HEK293 (cell line): ENCODE results near the gene DLG3.

Source experiments
- CTCF ChIA-PET: fragments of 350-600 bp; formaldehyde crosslinking; extraction: SDS; loops from one replicate; lab custom pipeline; 2021; ENCODE audit warnings: antibody characterized with exemption; lab: Yijun Ruan, JAX
- POLR2A ChIA-PET: fragments of 300-600 bp; formaldehyde crosslinking; extraction: SDS; loops from one replicate; lab custom pipeline; 2020; ENCODE audit warnings: antibody characterized with exemption, inconsistent platforms; lab: Yijun Ruan, JAX
- H3K27ac ChIP-seq: fragments of 200-500 bp; sonication (Bioruptor generic); 2 replicates; pipeline ENCODE4 v1.5.1; 2014; ENCODE audit warnings: low read depth, low read length, control low read depth, inconsistent platforms; ENCODE audit errors: extremely low read depth
- H3K36me3 ChIP-seq, 2 experiments: fragments of 200-500 bp in 1 of 2; sonication (Bioruptor generic) in 1 of 2; 1 replicate in 1 of 2; 2 replicates in 1 of 2; pipeline ENCODE4 v1.5.1; 2014 to 2017; ENCODE audit warnings: inconsistent platforms in 2 of 2, low read length in 2 of 2; ENCODE audit not compliant: control insufficient read depth in 2 of 2, insufficient read depth in 1 of 2
- H3K4me1 ChIP-seq: fragments of 200-500 bp; sonication (Bioruptor generic); 2 replicates; pipeline ENCODE4 v1.5.1; 2014; ENCODE audit warnings: mild to moderate bottlenecking, low read length, inconsistent platforms; ENCODE audit not compliant: control insufficient read depth, insufficient read depth
- H3K4me3 ChIP-seq: 2 replicates; pipeline ENCODE4 v1.5.1; 2011; ENCODE audit warnings: low read depth, mild to moderate bottlenecking, control low read depth, low read length, moderate library complexity
- H3K9me3 ChIP-seq: fragments of 200-500 bp; sonication (Bioruptor generic); 2 replicates; pipeline ENCODE4 v1.5.1; 2014; ENCODE audit warnings: low read depth, low read length, inconsistent platforms; ENCODE audit not compliant: control insufficient read depth, insufficient read depth
- EGR2 ChIP-seq: fragments of 450-650 bp; formaldehyde crosslinking; IDR thresholded peaks from 2 replicates; pipeline ENCODE4 v1.5.1; 2016; ENCODE audit warnings: low read depth, missing biosample characterization, missing genetic modification characterization
- ELK4 ChIP-seq: IDR thresholded peaks from 2 replicates; pipeline ENCODE4 v1.6.1; 2011; ENCODE audit warnings: mild to moderate bottlenecking, low read depth, low read length, borderline replicate concordance
- INSM2 ChIP-seq: fragments of 450-650 bp; formaldehyde crosslinking; IDR thresholded peaks from 2 replicates; pipeline ENCODE4 v1.5.1; 2016; ENCODE audit warnings: missing biosample characterization, missing genetic modification characterization
- ZBTB44 ChIP-seq: fragments of 450-650 bp; IDR thresholded peaks from 2 replicates; pipeline ENCODE4 v1.5.1; 2018; ENCODE audit warnings: missing biosample characterization, mild to moderate bottlenecking, missing genetic modification characterization
- ZFP69B ChIP-seq: fragments of 450-650 bp; formaldehyde crosslinking; IDR thresholded peaks from 2 replicates; pipeline ENCODE4 v1.5.1; 2016; ENCODE audit warnings: missing biosample characterization, missing genetic modification characterization
- ZNF302 ChIP-seq: fragments of 450-650 bp; formaldehyde crosslinking; IDR thresholded peaks from 2 replicates; pipeline ENCODE4 v1.5.1; 2016; ENCODE audit warnings: missing biosample characterization, missing genetic modification characterization, low read depth
- ZNF423 ChIP-seq: fragments of 450-650 bp; formaldehyde crosslinking; IDR thresholded peaks from 2 replicates; pipeline ENCODE4 v1.5.1; 2016; ENCODE audit warnings: missing biosample characterization, missing genetic modification characterization
- ZNF561 ChIP-seq: fragments of 450-650 bp; IDR thresholded peaks from 2 replicates; pipeline ENCODE4 v1.5.1; 2018; ENCODE audit warnings: missing biosample characterization, missing genetic modification characterization, borderline replicate concordance
- TF ChIP-seq, protein P1 (sequence below): fragments of 450-650 bp; formaldehyde crosslinking; IDR thresholded peaks from 2 replicates; pipeline ENCODE4; 2016; ENCODE audit warnings: missing biosample characterization, missing genetic modification characterization
- TF ChIP-seq, protein P2 (sequence below): fragments of 450-650 bp; formaldehyde crosslinking; IDR thresholded peaks from 2 replicates; pipeline ENCODE4 v1.5.1; 2016; ENCODE audit warnings: missing biosample characterization, missing genetic modification characterization, borderline replicate concordance
- TF ChIP-seq, protein P3 (sequence below): fragments of 450-650 bp; formaldehyde crosslinking; optimal IDR thresholded peaks from 2 replicates; pipeline ENCODE3; 2016; ENCODE audit warnings: missing biosample characterization, mild to moderate bottlenecking, missing genetic modification characterization

Gene DLG3

GRCh38 chrX:70554523-70554922 lies 109.9 kb downstream of the DLG3 start (continued):
- TF ChIP-seq ZNF423 (no peak), ZNF302 (no peak), ZFP69B (no peak), ZBTB44 (tag by site-specific recombination) (no peak), ZNF561 (tag by site-specific recombination) (no peak), EGR2 (no peak)
- TF ChIP-seq, protein P1, sequence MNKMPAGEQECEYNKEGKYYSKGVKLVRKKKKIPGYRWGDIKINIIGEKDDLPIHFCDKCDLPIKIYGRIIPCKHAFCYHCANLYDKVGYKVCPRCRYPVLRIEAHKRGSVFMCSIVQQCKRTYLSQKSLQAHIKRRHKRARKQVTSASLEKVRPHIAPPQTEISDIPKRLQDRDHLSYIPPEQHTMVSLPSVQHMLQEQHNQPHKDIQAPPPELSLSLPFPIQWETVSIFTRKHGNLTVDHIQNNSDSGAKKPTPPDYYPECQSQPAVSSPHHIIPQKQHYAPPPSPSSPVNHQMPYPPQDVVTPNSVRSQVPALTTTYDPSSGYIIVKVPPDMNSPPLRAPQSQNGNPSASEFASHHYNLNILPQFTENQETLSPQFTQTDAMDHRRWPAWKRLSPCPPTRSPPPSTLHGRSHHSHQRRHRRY, result no peak
- TF ChIP-seq, protein P2, sequence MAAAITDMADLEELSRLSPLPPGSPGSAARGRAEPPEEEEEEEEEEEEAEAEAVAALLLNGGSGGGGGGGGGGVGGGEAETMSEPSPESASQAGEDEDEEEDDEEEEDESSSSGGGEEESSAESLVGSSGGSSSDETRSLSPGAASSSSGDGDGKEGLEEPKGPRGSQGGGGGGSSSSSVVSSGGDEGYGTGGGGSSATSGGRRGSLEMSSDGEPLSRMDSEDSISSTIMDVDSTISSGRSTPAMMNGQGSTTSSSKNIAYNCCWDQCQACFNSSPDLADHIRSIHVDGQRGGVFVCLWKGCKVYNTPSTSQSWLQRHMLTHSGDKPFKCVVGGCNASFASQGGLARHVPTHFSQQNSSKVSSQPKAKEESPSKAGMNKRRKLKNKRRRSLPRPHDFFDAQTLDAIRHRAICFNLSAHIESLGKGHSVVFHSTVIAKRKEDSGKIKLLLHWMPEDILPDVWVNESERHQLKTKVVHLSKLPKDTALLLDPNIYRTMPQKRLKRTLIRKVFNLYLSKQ, result no peak

- Histone ChIP-seq H3K27ac (no peak overlapping the region), H3K4me3 (no peak overlapping the region), H3K4me1 (no peaks in the 10 kb centered on the region), H3K9me3 (no peaks in the 10 kb centered on the region; the same call in 1 of the 2 replicates), H3K36me3 (no peaks in the 10 kb centered on the region)
- TF ChIP-seq INSM2 (tag by site-specific recombination), result no peak
- TF ChIP-seq, protein P3, sequence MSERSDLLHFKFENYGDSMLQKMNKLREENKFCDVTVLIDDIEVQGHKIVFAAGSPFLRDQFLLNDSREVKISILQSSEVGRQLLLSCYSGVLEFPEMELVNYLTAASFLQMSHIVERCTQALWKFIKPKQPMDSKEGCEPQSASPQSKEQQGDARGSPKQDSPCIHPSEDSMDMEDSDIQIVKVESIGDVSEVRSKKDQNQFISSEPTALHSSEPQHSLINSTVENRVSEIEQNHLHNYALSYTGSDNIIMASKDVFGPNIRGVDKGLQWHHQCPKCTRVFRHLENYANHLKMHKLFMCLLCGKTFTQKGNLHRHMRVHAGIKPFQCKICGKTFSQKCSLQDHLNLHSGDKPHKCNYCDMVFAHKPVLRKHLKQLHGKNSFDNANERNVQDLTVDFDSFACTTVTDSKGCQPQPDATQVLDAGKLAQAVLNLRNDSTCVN (tag by site-specific recombination), result no peak
- no peak for TF ChIP-seq ELK4
- ChIA-PET CTCF (interaction anchor here (0.6 to 5.2 kb wide), 5 partner anchors 10 to 262 kb away, joined by 3 to 48 read pairs (median 4); partner anchors contain the start of gene GDPD2), POLR2A (no interaction called here)
Observed at GRCh38 chrX:70554948-70555347, 110.3 kb downstream of the DLG3 start.
